HG03095 (cell line): ENCODE measurements around the gene SCUBE2.

Source experiments
- ATAC-seq: cut with Tn5 transposase; IDR thresholded peaks from one replicate; pipeline ENCODE4 v1.9.1; 2021; ENCODE audit warnings: moderate library complexity; ENCODE audit not compliant: unreplicated experiment

Gene SCUBE2

GRCh38 chr11:9076046-9076445 lies 15.4 kb downstream of the SCUBE2 start:
- no peak for ATAC-seq

GRCh38 chr11:9075556-9075955 lies 15.8 kb downstream of the SCUBE2 start:
- ATAC-seq: no peak

- ATAC-seq: no peak
Measured at GRCh38 chr11:9074338-9075029, 16.9 kb downstream of the SCUBE2 start.

GRCh38 chr11:9073466-9074225 lies 17.8 kb downstream of the SCUBE2 start:
- no peak for ATAC-seq

GRCh38 chr11:9072626-9073176 lies 18.7 kb downstream of the SCUBE2 start:
- ATAC-seq: no peak

- no peak for ATAC-seq
Measured at GRCh38 chr11:9071692-9072091, 19.7 kb downstream of the SCUBE2 start.

GRCh38 chr11:9070749-9071491 lies 20.5 kb downstream of the SCUBE2 start:
- ATAC-seq: no peak

DNA sequence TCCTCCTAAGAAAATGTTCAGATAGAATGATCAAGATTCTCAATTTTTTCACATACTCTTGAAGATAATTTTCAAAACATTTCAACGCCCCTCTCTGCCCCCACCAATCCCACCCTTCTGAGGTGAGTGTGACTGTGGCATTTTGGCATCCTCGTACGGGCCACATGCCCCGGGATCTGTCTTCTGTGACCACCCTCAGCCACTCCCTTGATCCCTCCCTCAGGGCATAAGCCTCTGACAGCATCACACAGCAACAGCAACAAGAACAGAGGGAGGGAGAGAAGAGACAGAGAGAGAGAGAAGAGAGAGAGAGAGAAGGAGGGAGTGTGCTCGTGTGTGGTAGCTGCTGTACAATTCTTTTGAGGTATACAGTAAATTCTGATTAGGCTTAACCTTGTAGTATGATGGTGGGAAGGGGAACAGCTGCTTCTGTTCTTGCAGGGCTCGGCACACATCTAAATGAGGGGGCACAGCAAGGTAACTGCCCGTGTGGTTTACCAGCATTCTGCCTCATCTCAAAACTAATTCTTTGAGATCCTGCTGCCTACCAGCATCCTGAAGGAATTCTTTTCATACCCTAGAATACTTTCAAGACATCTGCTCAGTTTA lies 21.4 kb downstream of the SCUBE2 start:
- no peak for ATAC-seq

DNA sequence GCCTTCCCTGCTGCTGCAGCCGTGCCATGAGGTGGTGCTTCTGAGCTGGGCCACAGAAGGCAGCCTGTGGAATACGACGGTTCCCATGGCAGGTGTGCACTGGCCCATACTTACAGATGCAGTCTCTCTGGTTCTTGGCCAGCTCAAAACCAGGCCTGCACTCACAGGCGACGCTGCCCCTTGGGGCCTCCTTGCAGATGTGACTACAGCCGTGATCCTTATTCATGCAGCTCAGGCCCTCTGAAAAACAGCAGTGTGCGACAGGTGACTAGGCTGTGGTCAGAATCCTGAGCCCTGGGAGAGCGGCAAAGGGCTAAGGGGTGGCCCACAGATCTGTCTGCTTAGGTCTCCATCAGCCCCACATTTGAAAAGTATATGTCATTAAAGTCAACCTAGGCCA lies 22.1 kb downstream of the SCUBE2 start:
- ATAC-seq: no peak

DNA sequence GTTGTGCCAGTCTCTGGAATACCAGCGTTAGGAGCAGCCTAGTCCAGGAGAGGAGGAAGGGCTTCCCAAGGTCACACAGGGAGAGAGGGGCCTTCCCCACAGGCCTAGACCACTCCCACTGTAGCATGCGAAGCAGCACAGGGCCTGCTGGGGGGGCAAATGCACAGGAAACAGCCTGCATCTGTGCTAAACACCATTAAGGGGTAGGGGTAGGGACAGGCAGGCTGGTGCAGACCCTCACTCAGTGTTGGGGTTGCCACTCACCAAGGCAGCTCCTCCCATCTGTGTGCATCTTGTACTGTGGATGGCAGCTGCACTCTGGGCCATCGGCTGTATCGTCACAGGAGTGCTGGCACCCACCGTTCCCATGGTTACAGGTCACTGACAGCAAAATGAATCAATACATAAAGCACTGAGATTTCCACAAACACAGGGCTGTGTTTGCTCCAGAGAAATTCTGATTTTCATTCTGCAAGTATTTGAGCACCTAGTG lies 24.9 kb downstream of the SCUBE2 start:
- ATAC-seq: no peak

DNA sequence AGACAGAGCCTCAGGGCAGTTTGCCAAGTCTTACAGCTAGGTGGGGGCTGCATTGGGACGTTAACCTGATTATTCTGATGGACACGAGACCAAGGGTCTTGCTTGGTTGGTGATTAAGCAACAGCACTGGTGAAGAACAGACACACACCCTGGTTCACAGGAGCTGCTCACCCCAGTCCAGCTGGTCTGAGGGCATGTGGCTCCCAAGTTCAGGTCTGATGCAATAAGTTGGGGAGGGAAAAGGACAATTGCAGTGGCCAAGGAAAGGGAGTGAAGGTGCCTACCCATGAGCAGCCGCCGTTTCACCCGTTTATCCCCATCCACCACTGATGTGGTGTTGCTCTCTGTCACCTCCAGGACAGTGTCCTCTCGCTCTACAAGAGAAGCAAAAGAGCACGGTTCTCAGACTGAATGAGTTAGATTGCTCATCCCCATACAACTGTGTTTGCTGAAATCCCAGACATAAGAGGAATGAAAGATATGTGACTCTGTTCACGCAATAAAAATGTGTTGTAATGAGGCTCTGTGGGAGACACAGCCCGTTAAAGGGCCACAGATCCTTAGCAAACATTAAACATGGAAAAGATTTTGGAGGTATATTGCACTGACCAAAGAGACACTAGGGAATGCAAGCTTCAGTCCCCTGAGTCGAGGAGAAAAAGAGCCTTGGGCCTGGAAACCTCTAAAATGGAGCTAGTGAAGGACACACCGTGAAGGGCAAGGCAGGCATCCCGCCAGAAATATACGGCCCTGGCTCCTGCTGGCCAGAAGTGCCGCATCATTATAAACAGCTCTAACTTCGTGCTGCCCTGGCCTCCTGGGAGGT lies 25.6 kb downstream of the SCUBE2 start:
- no peak for ATAC-seq

DNA sequence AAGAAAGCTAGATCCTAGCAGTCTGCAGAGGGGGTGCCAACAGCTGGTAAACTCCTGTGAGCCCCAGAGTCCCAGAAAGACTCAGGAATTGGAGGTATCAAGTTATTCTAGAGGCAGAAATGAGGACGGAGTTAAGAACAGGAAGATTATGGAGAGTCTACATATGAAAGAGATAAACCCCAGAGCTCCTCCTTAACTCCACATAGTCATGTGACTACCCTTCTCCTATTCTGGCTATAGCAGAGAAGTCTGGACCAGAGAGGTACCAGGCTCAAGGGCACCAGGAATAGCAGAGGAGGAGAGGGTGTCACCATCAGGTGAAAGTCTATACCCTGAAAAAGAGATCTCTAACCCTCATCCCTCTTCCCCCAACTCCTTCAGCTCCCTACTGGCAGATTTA lies 29.6 kb downstream of the SCUBE2 start:
- ATAC-seq: no peak

GRCh38 chr11:9060700-9061111 lies 30.7 kb downstream of the SCUBE2 start:
- ATAC-seq: peak; percentile 98

GRCh38 chr11:9059406-9059805 lies 32.0 kb downstream of the SCUBE2 start:
- no peak for ATAC-seq

DNA sequence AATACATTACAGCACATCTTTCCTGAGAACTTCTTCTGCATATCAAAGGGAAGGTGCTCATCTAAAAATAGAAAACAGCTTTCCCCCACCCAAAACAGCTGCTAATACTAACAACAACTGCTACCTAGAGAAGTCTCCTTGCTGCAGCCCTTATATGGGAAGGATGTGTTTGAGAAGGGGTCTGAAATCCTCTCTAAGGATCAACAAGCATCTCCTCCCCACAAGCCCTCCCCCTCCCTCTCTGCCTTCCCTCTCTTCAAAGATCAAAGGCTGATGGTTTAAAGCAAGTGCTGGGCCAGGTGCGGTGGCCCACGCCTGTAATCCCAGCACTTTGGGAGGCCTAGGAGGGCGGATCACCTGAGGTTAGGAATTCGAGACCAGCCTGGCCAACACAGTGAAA lies 33.5 kb downstream of the SCUBE2 start:
- no peak for ATAC-seq

- ATAC-seq: no peak
Measured at GRCh38 chr11:9057007-9057406, 34.4 kb downstream of the SCUBE2 start.

- no peak for ATAC-seq
Measured at GRCh38 chr11:9056467-9056866, 34.9 kb downstream of the SCUBE2 start.

GRCh38 chr11:9053316-9054035 lies 37.9 kb downstream of the SCUBE2 start:
- ATAC-seq: no peak

- no peak for ATAC-seq
Measured at GRCh38 chr11:9052316-9052715, 39.1 kb downstream of the SCUBE2 start.
